ENCODE measurements around the gene BBLN.
A peak's percentile ranks its signal among the peaks of the same experiment; 100 is the strongest.

The BBLN gene

DNA sequence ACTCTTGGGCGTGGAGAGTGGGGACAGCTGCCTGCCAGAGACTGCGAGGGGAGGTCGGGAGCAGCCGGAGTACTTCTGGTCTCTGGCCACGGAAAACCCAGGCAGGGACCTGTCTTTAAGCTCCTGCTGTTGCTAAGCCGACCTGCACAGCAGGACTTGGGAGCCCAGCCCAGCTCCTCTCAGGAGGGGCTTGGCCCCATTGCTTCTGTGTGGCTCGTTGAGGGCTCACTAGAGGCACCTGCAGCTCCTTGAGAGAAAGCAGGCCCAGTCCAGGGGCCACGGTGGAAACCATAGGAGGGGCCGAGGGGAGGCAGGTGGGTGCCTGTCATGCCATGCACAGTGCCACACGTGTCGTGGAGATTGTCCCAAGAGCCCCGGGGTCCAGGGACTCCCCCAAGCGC is 14.1 kb upstream of the BBLN start:
- DNase-seq: no peak

DNA sequence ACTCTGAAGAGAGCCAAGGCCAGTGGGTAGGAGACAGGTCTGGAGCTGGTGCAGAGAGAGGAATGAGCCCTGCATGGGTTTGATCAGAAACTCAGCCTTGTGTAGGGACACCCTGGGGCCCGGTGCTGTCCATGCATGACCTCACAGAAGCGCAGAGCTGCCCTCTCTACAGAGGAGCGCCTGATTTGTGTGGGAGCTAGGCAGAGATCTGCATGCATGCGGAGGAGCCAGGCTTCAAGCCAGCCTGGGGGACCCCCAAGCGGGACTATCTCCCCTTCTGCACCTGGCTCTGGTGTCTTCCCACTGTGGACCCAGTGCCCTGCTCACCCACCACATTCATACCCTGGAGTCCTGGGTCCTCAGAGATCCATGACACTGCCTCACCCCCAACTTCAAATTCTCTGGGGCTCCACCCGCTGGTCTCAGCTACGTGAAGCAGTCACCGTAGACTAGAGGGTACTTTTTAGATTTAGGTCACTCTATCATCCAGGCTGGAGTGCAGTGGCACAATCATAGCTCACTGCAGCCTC is 13.4 kb upstream of the BBLN start:
- no peak for DNase-seq

DNA sequence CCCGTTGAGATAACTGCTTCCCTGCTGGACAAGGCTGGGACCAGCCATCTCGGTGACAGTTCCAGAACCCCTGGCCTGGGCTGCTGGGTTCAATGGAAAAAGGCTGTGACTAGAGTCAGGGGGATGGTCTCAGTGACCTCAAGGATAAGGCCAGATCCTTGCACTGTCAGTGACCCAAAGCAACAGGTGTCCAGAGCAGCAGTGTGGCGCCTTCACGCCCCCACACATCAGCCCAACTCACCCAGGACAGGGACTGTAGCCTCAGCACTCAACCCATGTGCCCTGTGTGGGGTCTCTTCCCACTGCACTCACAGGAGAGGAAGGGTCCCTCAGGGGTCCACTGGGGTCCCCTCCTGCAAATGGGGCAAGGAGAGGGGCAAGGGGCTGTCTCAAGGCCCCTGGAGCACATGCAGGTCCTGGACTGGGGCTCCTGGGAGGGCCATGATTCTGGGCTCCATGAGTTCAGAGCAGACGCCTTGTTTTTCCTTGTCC is 11.5 kb upstream of the BBLN start:
- no peak for DNase-seq

DNA sequence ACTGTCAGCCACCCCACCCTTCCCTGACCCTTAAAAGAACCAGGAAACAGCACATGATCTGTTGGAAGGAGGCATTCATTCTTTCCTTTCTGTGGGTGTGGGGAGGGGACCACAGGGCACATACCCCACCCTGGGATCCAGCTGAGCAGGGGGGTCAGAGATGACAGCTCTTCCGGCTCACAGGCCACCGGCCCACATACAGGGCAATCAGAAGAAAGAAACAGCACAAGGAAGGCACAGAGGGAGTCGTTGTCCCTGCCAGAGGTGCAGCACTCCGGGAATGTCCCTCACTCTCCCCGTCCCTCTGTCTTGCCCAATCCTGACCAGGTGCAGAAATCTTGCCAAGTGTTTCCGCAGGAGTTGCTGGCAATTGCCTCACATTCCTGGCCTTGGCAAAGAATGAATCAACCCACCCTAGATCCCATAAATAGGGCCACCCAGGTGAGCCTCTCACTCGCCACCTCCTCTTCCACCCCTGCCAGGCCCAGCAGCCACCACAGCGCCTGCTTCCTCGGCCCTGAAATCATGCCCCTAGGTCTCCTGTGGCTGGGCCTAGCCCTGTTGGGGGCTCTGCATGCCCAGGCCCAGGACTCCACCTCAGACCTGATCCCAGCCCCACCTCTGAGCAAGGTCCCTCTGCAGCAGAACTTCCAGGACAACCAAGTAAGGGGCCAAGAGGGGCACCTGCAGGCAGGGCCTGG is 10.9 kb upstream of the BBLN start, which contains the start of gene LCN2:
LCN2 (plus strand) TSS at position 453 of the 701 bp plus-strand sequence; CDS start at position 526, 73 bp downstream.
- DNase-seq: no peak

DNA sequence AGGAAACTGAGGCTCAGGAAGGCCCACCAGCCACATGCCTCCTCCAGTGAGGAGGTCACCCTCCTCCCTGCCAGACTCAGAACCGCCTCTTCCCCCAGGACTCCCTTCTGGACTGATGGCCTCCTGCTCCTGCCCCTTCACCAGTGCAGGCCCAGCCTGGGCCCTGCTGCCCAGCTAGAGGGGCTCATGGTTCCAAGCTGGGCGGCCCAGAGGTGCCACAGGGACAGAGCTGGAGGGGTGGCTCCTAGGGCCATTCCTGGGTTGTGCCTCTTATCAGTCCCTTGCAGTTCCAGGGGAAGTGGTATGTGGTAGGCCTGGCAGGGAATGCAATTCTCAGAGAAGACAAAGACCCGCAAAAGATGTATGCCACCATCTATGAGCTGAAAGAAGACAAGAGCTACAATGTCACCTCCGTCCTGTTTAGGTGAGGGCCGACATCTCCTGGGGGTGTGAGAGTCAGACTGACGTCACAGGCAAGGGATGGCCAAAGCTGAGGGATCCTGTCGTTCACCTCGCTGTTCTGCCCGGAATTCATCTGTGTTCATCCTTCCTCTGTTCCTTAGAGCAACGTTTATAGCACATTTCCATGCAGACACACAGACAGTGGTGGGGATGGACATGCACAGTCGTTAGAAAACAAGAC is 10.0 kb upstream of the BBLN start:
- DNase-seq: no peak

DNA sequence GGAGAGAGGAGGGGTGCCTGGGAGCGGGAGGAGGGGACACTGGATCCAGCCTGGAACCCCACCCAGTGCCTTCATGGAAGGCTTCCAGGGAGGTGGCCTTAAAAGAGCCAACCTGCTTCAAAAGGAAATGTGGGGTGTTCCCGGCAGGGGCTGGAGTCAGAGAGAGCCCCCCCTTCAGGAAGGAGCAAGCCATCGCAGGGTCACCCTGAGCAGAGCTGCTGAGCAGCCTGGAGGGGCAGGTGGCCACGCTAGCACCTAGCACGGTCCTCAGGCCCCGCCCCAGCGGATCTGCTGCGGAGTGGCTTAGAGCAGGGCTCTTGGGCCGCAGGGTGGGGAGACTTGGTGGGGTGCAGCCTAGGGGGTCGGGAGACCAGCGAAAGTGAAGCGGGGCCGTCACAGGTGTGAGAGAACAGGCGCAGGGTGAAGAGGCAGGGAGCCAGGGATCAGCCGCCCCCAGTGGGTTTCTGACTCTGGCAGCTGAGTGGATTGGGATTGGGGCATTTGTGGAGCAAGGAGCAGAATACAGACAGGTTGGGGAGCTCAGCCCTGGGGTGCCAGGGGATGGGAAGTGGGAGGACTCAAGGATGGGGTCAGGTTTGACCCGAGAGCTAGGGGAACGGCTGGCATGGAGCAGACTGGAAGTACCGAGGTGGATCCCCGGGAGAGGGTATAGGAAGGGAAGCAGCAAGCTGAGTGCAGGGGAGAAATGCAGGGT is 9.3 kb upstream of the BBLN start:
- peak; percentile 28 for DNase-seq

DNA sequence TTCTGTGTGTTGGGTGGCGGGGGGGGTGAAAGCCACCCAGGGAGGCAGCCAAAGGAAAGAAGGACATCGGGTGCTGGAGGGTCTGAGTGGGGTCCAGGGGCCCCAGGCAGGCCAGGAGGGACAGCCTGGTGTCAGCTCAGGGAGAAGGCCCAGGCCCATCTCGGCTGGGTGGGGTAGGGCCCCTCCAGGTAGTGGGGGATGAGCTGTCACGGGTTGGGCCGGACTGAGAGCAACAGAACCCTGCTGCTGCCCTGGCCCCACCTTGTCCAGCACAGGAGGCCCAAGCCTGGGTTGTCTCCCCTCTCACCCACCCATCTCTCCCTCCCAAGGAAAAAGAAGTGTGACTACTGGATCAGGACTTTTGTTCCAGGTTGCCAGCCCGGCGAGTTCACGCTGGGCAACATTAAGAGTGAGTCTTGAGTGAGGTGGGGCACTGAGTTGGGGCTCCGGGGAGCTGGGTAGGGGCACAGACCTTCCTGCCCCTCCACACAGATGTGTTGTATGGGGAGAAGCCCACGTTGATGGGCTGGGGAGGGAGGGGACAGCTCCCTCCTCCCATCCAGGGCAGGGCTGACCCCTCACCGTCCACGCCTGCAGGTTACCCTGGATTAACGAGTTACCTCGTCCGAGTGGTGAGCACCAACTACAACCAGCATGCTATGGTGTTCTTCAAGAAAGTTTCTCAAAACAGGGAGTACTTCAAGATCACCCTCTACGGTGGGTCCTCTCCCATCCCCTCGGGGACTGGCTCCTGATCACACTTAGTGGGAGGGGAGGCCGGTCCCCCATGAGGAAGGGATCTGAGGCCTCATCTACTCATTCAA is 8.5 kb upstream of the BBLN start:
- no peak for DNase-seq

DNA sequence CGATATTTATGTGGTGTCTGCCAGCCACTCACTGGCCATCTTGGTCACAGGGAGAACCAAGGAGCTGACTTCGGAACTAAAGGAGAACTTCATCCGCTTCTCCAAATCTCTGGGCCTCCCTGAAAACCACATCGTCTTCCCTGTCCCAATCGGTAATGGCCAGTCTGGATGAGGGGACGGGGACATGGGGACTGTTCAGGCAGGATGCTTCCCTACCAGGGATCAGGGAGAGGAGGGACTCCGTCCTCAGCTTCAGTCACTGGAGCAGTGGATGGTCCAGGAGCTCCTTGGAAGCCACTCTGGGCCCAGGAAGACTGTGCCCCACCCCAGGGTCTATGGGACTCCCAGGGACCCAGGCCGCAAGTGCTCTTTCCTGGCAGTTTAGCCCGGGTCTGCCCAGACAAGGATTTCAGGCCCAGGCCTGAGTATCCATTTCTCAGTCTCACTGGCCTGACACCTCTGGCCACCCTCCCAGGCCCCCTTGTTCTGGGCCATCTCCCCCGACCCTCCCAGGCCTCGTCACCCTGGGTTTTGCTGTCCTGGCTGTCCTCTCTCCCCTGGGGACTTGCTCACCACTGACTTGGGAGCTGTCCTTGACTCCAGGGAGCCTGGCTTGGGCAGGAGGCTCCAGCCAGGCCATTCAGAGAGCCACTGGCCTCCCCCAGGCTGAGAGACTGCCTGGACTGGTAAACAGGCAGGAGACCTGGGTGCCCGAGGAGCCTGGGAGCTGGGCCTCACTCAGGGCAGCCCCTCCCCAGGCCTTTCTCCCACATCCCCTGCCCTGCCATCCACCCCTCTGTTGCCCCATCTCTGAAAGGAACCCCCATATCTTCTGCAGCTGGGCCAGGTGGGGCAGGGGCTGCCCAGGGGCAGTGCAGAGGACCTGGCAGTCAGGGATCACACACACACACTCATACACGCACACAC is 7.7 kb upstream of the BBLN start:
- DNase-seq: no peak

DNA sequence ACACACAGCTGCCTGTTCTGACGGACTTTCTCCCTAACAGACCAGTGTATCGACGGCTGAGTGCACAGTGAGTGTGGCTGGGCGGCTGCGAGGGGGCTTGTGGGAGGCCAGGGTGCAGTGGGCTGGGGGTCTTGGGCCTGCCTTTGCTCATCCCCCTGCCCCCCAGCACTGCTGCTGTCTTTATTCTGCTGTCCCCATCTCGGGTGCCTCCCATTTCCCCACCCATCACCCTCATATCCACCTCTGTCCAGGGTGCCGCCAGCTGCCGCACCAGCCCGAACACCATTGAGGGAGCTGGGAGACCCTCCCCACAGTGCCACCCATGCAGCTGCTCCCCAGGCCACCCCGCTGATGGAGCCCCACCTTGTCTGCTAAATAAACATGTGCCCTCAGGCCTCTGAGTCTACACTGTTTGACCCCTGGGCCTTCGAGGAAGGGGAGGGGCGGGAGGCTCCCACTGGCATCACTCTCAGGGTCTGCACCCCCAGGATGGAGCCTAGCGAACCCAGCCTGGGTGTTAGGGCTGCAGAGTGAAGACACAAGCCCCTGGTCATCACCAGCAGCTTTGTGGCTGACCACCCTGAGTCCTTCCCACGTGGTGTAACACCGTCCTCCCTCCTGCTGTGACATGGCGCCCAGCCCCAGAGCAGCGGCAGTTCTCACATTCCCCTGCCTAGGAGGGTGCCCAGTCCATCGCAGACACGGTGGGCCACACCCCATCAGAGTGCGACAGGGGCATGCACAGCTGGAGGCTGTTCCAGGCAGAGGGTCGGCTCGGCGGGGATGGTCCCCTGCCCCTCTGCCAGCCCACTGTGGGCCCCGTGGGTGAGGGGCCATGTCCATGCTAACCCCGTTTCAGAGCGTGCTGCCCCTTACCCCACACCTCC is 6.8 kb upstream of the BBLN start:
- no peak for DNase-seq

DNA sequence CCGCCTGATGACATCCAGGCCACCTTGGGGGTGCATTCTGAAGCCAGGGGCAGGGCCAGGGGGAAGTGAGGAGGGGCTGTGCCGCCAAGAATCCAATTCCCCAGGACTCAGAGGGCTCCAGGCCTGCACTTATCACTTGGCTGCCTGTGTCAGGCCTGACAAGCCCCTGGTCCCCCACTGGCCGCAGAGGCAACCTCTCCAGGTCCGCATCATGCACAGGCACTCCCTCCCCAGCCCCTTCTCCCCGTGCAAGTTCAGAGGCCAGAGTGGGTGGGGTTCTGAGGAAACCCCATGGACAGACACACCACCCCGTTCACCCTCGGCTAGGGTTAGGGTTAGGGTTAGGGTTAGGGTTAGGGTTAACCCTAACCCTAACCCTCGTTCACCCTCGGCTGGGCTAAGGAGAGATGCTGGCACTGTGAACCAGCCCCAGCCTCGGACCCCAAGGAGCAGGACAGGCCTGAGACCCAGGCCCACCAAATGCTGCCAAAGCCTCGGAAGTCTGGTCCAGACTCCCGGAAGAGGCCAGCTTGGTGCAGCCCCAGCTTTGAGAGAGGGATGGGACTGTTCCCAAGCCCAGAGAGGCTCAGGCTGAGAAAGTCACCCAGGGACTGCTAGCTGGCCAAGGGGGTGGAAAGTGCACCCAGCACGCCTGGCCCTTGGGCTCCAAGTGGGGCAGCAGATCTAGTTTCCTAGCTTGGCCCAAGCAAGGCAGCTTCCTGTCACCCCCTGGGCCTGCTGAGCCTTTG is 5.9 kb upstream of the BBLN start:
- DNase-seq: no peak

DNA sequence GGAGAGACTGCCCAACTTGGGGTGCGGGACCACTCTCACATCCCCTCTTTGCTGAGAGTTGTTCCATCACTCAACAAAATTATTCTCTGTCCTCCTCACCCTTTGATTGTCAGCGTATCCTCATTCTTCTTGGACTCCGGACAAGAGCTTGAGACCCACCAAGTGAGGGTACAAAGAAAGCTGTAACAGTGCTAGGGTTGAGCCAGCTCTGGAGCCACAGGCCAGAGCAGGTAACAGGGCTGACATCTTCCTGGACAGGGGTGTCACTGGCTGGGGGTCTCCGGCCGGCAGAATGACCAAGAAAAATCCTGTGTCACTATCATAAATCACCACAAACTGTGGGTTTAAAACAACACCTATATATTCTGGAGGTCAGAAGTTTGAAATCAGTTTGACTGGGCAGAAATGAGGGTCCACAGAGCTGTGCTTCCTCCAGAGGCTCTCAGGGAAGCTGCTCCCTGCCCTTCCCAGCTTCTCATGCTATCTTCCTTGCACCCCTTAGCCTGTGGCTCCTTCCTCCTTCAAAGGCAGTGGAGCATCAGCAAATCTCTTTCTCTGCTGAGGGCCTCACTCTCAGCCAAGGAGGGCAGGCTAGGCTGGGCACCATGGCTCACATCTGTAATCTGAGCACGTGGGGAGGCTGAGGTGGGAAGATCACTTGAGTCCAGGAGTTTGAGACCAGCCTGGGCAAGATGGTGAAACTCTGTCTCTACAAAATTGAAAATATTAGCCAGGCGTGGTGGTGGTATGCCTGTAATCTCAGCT is 4.1 kb upstream of the BBLN start:
- DNase-seq: no peak

DNA sequence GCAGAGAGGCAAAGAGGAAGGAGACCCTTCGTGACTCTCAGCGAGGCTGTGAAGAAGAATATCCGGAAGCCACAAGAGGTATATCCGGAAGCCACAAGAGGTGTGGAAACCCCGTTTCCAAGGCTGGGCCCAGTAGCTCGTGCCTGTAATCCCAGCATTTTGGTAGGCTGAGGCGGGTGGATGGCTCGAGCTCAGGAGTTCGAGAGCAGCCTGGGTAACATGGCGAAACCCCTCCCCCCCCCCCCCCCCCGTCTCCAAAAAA is 612 bp upstream of the BBLN start:
- peak; percentile 65 for DNase-seq

DNA sequence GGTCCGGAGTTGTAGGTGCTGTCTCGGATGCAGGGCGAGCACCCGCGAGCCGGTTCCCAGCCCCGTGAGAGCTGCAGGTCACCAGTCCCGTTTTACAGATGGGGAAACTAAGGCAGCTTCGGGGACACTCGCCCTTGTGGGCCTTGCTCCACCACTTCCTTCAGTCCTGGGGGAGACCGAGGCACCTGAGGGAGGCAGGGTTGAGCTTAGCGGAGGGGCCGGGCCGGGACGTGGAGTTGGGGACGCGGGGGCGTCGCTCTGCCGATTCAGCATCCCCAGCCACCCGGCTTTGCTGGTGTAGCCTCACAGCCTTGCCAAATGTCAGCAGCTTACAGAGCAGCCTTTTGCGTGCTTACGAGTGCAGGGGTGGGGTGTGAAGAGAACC is 530 bp downstream of the BBLN start:
- DNase-seq: peak; percentile 52

DNA sequence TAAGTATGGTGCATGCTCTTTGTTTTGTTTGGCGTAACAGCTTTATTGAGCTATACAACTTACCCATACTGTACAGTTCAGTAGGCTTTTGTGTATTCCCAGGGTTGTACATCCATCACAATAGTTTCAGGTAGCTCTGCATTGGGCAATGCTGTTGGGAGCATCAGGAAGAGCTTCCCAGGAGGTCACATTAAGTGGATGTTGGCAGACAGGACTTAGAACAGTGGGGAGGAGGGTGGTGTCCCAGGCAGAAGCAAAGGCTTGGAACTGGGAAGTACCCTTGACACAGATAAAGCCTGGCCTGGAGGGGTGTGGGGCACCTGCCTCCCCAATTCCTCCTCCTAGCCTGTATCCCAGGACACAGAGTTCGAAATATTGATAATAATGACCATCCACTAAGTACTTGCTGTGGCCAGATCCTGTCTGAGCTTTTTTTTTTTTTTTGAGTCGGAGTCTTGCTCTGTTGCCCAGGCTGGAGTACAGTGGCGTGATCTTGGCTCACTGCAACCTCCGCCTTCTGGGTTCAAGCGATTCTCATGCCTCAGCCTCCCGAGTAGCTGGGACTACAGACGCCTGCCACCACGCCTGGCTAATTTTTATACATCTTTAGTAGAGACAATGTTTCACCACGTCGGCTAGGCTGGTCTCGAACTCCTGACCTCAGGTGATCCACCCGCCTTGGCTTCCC is 1.3 kb downstream of the BBLN start:
- no peak for DNase-seq

DNA sequence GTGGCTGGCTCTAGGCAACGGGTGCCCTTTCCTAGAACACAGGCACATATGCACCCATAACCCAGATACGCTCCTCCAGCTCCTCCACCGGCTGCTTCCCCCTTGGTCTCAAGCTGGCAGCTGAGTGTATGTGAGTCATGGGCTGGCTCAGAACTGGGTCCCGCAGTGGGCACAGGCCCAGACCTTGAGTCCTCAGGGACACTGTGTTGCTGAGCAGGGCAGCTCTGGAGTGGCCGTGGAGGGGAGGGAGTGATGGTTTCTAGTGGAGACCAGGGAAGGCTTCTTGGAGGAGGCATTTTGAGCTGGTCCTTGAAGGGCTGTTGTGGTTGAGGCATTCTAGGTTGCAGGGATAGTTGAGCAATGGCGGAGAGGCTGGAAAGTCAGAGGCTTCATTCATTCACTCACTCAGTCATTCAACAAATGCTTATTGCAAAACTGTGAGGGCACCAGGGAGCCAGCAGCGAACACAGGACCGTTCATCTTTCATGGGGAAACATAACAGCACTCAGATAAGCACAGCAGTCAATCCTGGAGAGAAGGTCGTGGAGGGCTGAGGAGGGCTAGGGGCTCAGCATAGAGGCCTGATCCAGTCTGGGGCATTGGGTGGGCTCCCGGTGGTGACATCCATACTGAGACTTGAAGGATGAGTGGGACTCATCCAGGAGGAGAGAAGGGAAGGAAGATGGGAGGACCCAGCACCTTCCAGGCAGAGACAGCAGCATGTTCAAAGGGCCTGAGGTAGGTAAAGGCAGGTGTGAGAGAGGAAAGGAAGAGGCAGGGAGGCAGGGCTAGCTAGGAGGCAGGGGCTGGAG is 2.4 kb downstream of the BBLN start:
- no peak for DNase-seq

DNA sequence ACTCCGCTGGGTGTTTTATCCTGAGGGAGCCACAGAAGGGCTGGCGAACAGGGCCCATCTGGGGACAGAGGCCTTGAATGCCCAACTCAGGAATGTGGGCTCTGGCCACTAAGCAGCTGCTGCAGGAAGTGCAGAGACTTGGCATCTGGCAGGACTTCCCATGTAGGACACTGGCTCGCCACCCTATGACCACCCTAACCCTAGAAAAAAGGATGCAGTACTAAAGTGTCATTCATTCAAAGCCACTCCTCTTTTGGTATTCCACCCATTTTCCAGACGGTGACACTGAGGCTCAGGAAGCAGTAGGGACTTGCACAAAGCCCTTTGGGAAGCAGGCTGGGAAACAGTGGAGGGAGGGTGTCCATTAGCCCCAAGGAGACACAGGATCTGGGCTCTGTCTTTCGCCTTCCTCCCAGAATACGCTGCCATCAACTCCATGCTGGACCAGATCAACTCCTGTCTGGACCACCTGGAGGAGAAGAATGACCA is 3.0 kb downstream of the BBLN start:
- no peak for DNase-seq

DNA sequence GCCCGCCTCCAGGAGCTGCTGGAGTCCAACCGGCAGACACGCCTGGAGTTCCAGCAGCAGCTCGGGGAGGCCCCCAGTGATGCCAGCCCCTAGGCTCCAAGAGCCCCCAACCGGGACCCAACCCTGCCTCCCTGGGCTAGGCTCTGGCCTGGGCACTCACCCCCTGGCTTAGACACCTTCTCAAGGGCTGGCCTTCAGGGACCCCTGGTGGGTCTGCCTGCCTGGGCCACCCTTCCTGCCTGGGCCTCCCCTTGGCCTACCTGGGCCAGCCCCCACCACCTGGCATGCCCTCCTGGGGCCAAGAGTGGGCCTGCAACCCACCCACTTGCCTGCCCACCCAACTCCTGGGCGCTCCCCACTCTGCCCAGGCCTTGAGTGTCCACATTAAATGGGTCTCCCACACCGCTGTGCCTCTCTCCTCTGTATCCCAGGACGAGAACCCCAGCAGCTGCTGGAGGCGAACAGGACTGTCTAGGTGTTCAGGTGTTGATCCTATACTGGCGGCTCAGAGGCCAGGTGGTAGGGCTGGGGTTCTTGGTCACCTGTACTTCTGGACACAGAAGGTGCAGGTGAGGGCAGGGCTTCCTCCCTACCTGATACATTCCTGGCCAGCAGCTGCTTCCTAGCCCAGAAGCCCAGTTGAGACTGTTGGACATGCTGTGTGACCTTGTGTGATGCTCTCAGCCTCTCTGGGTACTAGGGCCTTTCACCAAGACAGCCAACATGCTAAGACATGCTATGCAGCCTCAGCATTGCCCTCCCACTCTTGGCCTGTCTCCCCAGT is 3.6 kb downstream of the BBLN start:
- no peak for DNase-seq
